K562 (cell line): ENCODE measurements around the gene VPS45. TPM values are rescaled to one million over a fixed set of nuclear protein-coding genes. Genes with fewer than 3 reads are reported as not detected.

Experiments
- FOXP4 ChIP-seq: sonication (generic); formaldehyde crosslinking; IDR thresholded peaks from 2 replicates; pipeline ENCODE4 v1.8.0; 2022; ENCODE audit warnings: mild to moderate bottlenecking, missing genetic modification reagents, borderline replicate concordance
- HMGN3 ChIP-seq: IDR thresholded peaks from 2 replicates; pipeline ENCODE4 v1.6.1; 2011; ENCODE audit warnings: borderline replicate concordance, low read depth, mild to moderate bottlenecking, mixed read lengths, low read length; ENCODE audit not compliant: insufficient read length; ENCODE audit errors: extremely low read depth
- MCM7 ChIP-seq, 2 experiments: fragments of 450-650 bp; IDR thresholded peaks; 2 replicates each; pipeline ENCODE4 v1.6.1; 2016 to 2018
- MEF2D ChIP-seq: conservative IDR thresholded peaks from 2 replicates; pipeline ENCODE4 v1.6.1; 2016; ENCODE audit warnings: low read depth, missing genetic modification characterization, missing compliant biosample characterization
- POLR2AphosphoS5 ChIP-seq: IDR thresholded peaks from 2 replicates; pipeline ENCODE4 v1.6.1; 2011; ENCODE audit warnings: mild to moderate bottlenecking, low read depth, low read length, moderate library complexity; ENCODE audit not compliant: control insufficient read depth, insufficient read depth
- SFPQ ChIP-seq: fragments of 200-400 bp; formaldehyde crosslinking; IDR thresholded peaks from 2 replicates; pipeline ENCODE4 v1.6.1; 2017; ENCODE audit warnings: mild to moderate bottlenecking, low read depth, low read length, moderate library complexity
- ZBTB1 ChIP-seq: sonication (generic); formaldehyde crosslinking; IDR thresholded peaks from 2 replicates; pipeline ENCODE4 v1.8.1; 2023; ENCODE audit warnings: missing genetic modification reagents, low read depth, mild to moderate bottlenecking, borderline replicate concordance
- ZBTB40 ChIP-seq, 2 experiments: fragments of 450-650 bp in 1 of 2; sonication (generic) in 1 of 2; formaldehyde crosslinking in 1 of 2; IDR thresholded peaks; 2 replicates each; pipeline versions ENCODE4 v1.7.1 to v1.9.0; 2016 to 2022; ENCODE audit warnings: inconsistent platforms in 1 of 2, mild to moderate bottlenecking in 1 of 2, missing genetic modification reagents in 1 of 2
- ZBTB7A ChIP-seq: IDR thresholded peaks from 2 replicates; pipeline ENCODE4 v1.6.1; 2011; ENCODE audit warnings: low read depth, mild to moderate bottlenecking, low read length, moderate library complexity, borderline replicate concordance; ENCODE audit not compliant: control insufficient read depth
- ZNF274 ChIP-seq: IDR thresholded peaks from 2 replicates; pipeline ENCODE4 v1.6.1; 2011; ENCODE audit warnings: low read depth, mild to moderate bottlenecking, low read length, moderate library complexity, borderline replicate concordance
- polyA plus RNA-seq, 8 experiments: library from polyadenylated mRNA; depleted of rRNA in 4 of 8; stranded (reverse) in 5 of 8; unstranded in 3 of 8; fragments of >200 nt; fragmentation: Nextera tagmentation in 2 of 8; fragmentation: Illumina TruSeq in 1 of 8; extraction: Ambion mirVana in 2 of 8; extraction: Trizol in 1 of 8; gene quantifications; 2 replicates each; pipeline versions ENCODE4 v1.2.1 to v1.2.3, GENCODE V29; 2011 to 2014; ENCODE audit warnings: inconsistent platforms in 1 of 8, missing spikeins in 1 of 8
- total RNA-seq, 7 experiments: library from RNA; depleted of rRNA in 6 of 7; stranded (reverse); fragments of >200 nt in 6 of 7; fragmentation: Illumina TruSeq in 2 of 7; extraction: Trizol in 2 of 7; gene quantifications; 2 replicates each; pipeline versions ENCODE4 v1.2.1 to v1.2.3, GENCODE V29; 2011 to 2021; ENCODE audit warnings: low replicate concordance in 1 of 7

Gene VPS45
- total and polyA plus RNA-seq, 9 of the 15 experiments (the other 6 are each of a cell fraction or from before 2014, with no cell fraction given), result 17.9 to 48.2 (median 34.4) TPM

GRCh38 chr1:150067184-150068108 lies at the start of gene VPS45 (continued):
- TF ChIP-seq FOXP4 (peak; percentile 77; the same call in 1 of the 2 replicates), SFPQ (no peak), MEF2D (tag) (no peak), POLR2AphosphoS5 (peak; percentile 51; the same call in 1 of the 2 replicates), MCM7 (IDR thresholded peaks at IDR 0.05) (no peak), HMGN3 (no peak), ZNF274 (no peak), ZBTB40 (IDR thresholded peaks at IDR 0.05) (peak; percentile 99), ZBTB40 (CRISPR knock-in tag; IDR thresholded peaks at IDR 0.05) (no peak), ZBTB7A (peak; percentile 70), ZBTB1 (CRISPR knock-in tag) (0 out of 2 replicates have a peak, but pooled peaks have one; percentile 48)
